Adrenal gland (tissue), 12 donors: ENCODE data around the gene GAN. TPM values are rescaled to one million over a fixed set of nuclear protein-coding genes. Genes with fewer than 3 reads are reported as not detected.

ENCODE experiments used
- DNase-seq, 7 donors: peaks; one replicate each; pipeline ENCODE4 v3.0.0-alpha.2; 2019 to 2020
- H3K27ac ChIP-seq, 5 donors: fragments of 200-600 bp; sonication (generic) in 4 of 5; 1 replicate in 3 of 5; 2 replicates in 2 of 5; pipeline versions ENCODE4 v1.5.1 to v1.8.0; 2016 to 2020; ENCODE audit warnings: mild to moderate bottlenecking in 1 of 5
- H3K27me3 ChIP-seq: fragments of 200-600 bp; 2 replicates; pipeline ENCODE4 v1.8.0; 2021
- H3K36me3 ChIP-seq, 2 donors: fragments of 200-600 bp; replicated peaks in 1 of 2; 1 replicate in 1 of 2; 2 replicates in 1 of 2; pipeline versions ENCODE4 v1.5.1 to v1.8.0; 2018 to 2022
- H3K4me1 ChIP-seq, 2 donors: fragments of 200-600 bp; replicated peaks in 1 of 2; 1 replicate in 1 of 2; 2 replicates in 1 of 2; pipeline versions ENCODE4 v1.5.1 to v1.8.0; 2018 to 2021
- H3K4me3 ChIP-seq, 4 donors: fragments of 200-600 bp; sonication (generic) in 3 of 4; one replicate each; pipeline ENCODE4 v1.5.1; 2016 to 2018
- H3K9me3 ChIP-seq, 3 donors: fragments of 200-600 bp; sonication (generic) in 1 of 3; replicated peaks in 1 of 3; 1 replicate in 2 of 3; 2 replicates in 1 of 3; pipeline versions ENCODE4 v1.5.1 to v1.8.0; 2016 to 2021
- CTCF ChIP-seq, 6 experiments: fragments of 450-650 bp in 4 of 6; fragments of 200-600 bp in 2 of 6; sonication (generic) in 1 of 6; IDR thresholded peaks; 1 replicate in 5 of 6; 2 replicates in 1 of 6; pipeline versions ENCODE4 v1.5.1 to v1.8.0; 2016 to 2021; ENCODE audit warnings: antibody characterized with exemption in 6 of 6, mild to moderate bottlenecking in 2 of 6, moderate library complexity in 1 of 6
- POLR2A ChIP-seq, 2 donors: fragments of 450-650 bp; IDR thresholded peaks; one replicate each; pipeline ENCODE4 v1.6.1; 2017; ENCODE audit warnings: antibody characterized with exemption in 2 of 2, mild to moderate bottlenecking in 2 of 2, moderate library complexity in 1 of 2
- WGBS, 4 donors: extraction: QIAGEN DNeasy Blood & Tissue Kit in 2 of 4; methylation state at CpG; one replicate each; pipeline versions ENCODE4 v1.1.5 to v1.1.7; 2013 to 2017; 5-methylcytosine and 5-hydroxymethylcytosine counted together
- intact Hi-C, 2 donors: fragments of 100-400 bp; cut with DNase I; formaldehyde crosslinking; loops; one replicate each; pipeline versions ENCODE4 v1.14.1 to v1.15.0; 2022 to 2023
- polyA plus RNA-seq, 3 donors: library from polyadenylated mRNA; stranded (reverse); fragments of 200-250 nt in 2 of 3; fragments of 350-450 nt in 1 of 3; fragmentation: Illumina TruSeq in 1 of 3; extraction: RNeasy Lipid Tissue Mini Kit (QIAGEN cat#74804) in 1 of 3; gene quantifications; one replicate each; pipeline ENCODE4 v1.2.3, GENCODE V29; 2013 to 2014
- total RNA-seq, 9 donors: library from RNA; depleted of rRNA in 4 of 9; stranded (reverse); fragments of >200 nt in 4 of 9; fragments of 120-200 nt in 1 of 9; fragmentation: NEBNext Ultra II Directional in 1 of 9; extraction: Animal tissue kit (Norgen Biotek cat#: 25700) in 1 of 9; gene quantifications; one replicate each; pipeline versions ENCODE4 v1.1.0 to v1.2.4, GENCODE V29; 2013 to 2023
- donor health status: healthy with polysubstance abuse.
- donor health status: Bipolar disorder and iron deficiency.
- donor health status: DM: yes; HTN: yes; CAD: no.
- donor health status: DM: no; HTN: no; CAD: no.
- donor health status: DM: no; HTN: no; CAD: no.
- donor health status: DM: yes; HTN: yes; CAD: no.

The GAN gene
- total and polyA plus RNA-seq, 12 donors, result 1.0 to 7.5 (median 3.8) TPM

- H3K9me3 ChIP-seq, result no peaks in the 10 kb centered on the region
- TF ChIP-seq CTCF (IDR thresholded peaks at IDR 0.05) (no peak), POLR2A (IDR thresholded peaks at IDR 0.05) (no peak)
- no peak overlapping the region for H3K27ac ChIP-seq
- no peak for DNase-seq
- no peaks in the 10 kb centered on the region for H3K4me1 ChIP-seq
- H3K27me3 ChIP-seq, result no peaks in the 10 kb centered on the region
- H3K4me3 ChIP-seq, result no peak overlapping the region
- no peaks in the 10 kb centered on the region for H3K36me3 ChIP-seq
- intact Hi-C loops, result no loop called here
- WGBS, 4 donors, result 90 to 97% (median 91%) methylated on average over 4 to 9 of the region's 9 CpGs; no CpG with 5 or more reads in 1 of the 4 donors
Measured at GRCh38 chr16:81275795-81276194, 39.0 kb upstream of the GAN start.

GRCh38 chr16:81276323-81276722 is 38.4 kb upstream of the GAN start:
- H3K27ac ChIP-seq, result no peak overlapping the region
- no peak for DNase-seq
- WGBS, 4 donors, result 76 to 89% (median 87%) methylated on average over 2 to 3 of the region's 3 CpGs
- no peaks in the 10 kb centered on the region for H3K4me1 ChIP-seq
- TF ChIP-seq CTCF (IDR thresholded peaks at IDR 0.05), result no peak
- no peak for TF ChIP-seq POLR2A (IDR thresholded peaks at IDR 0.05)
- no peaks in the 10 kb centered on the region for H3K9me3 ChIP-seq
- H3K36me3 ChIP-seq, result no peaks in the 10 kb centered on the region
- no peak overlapping the region for H3K4me3 ChIP-seq
- intact Hi-C loops, result no loop called here
- H3K27me3 ChIP-seq, result no peaks in the 10 kb centered on the region

GRCh38 chr16:81277541-81278080 is 37.2 kb upstream of the GAN start:
- no peak overlapping the region for H3K27ac ChIP-seq

GRCh38 chr16:81278526-81278925 is 36.2 kb upstream of the GAN start:
- no peak overlapping the region for H3K4me3 ChIP-seq
- WGBS, 4 donors, result 86 to 98% (median 92%) methylated on average over 4 of the region's 4 CpGs
- intact Hi-C loops, result no loop called here
- no peak for TF ChIP-seq POLR2A (IDR thresholded peaks at IDR 0.05)
- TF ChIP-seq CTCF (IDR thresholded peaks at IDR 0.05), result no peak
- no peak for DNase-seq
- H3K9me3 ChIP-seq, result no peaks in the 10 kb centered on the region
- no peaks in the 10 kb centered on the region for H3K4me1 ChIP-seq
- H3K36me3 ChIP-seq, result no peaks in the 10 kb centered on the region
- H3K27ac ChIP-seq, result no peak overlapping the region
- no peaks in the 10 kb centered on the region for H3K27me3 ChIP-seq

More at GRCh38 chr16:81277541-81278080, 37.2 kb upstream of the GAN start:
- Histone ChIP-seq H3K4me3 (no peak overlapping the region), H3K9me3 (no peaks in the 10 kb centered on the region), H3K4me1 (no peaks in the 10 kb centered on the region), H3K27me3 (no peaks in the 10 kb centered on the region), H3K36me3 (no peaks in the 10 kb centered on the region)
- intact Hi-C loops, result no loop called here
- DNase-seq, result no peak
- WGBS, 4 donors, result 79 to 83% (median 81%) methylated on average over 6 of the region's 6 CpGs
- TF ChIP-seq CTCF (IDR thresholded peaks at IDR 0.05), result no peak
- TF ChIP-seq POLR2A (IDR thresholded peaks at IDR 0.05), result no peak
